ENCODE data around the gene UBASH3B.
"Not testable (repeated sequence)": the region's sequence is repeated elsewhere in the genome, so short reads cannot be mapped to it uniquely, and the experiment has no call there.

Gene UBASH3B

DNA sequence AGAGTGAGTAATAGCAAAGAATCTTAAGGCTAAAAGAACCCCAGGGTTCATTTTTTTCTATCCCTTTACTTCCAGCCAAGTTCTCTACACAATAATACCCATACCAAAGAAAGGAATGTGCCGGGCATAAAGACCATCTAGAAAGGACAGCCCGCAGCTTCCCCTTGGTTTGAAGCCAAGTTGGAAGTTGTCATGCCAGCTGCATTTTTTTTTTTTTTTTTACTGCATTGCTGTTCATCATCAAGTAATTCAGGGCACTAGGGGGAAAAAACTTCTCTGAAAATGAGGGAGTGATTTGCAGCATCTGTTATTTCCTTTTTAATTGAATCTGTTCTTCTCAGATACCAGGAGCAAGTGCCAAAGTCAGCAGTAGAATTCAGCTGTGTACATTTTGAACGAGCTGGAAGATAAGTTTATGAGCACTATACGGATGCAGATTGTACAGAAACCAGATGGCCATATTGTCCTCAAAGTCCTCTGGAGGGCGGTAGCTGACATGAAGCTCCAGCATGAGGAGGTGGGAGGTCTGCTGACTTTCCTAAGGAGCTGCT is 56.4 kb downstream of the UBASH3B start:
- DNase-seq: no peak

DNA sequence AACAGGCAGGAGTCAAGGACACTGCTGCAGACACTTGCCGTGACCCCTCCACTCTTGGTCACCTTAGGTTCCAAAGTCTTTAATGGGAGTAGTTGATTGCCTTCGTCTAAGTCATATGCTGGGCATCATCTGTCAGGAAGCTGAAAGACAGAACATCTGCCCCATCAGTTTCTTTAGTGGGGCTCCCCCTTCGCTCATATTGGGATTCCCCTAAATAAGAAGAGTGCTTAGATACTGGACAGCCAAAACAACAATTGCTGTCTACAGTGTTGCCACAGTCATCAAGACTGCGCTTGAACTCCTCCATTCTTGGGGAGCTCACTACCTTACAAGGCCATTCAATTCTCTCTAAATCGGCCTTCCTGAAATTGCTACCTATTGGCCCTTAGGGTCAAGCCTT is 58.5 kb downstream of the UBASH3B start:
- DNase-seq: no peak

DNA sequence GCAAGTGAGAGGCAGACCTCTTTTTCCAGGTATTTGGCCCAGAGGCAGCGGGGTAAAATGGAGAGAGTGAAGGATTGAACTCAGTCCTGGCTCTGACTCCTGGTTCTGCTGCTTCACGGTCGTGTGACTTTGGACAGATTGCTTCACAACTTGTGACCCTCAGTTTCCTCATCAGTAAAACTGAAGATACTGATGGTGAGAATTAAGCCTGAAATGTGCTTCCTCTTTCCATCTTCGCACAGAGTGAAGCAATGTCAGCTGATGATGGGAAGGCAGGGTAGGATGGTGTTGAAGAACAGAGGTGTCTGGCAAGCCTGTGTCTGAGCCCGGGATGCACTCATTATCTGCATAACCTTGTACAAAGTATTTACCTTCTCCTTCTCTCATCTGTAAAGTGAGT is 59.0 kb downstream of the UBASH3B start:
- no peak for DNase-seq

DNA sequence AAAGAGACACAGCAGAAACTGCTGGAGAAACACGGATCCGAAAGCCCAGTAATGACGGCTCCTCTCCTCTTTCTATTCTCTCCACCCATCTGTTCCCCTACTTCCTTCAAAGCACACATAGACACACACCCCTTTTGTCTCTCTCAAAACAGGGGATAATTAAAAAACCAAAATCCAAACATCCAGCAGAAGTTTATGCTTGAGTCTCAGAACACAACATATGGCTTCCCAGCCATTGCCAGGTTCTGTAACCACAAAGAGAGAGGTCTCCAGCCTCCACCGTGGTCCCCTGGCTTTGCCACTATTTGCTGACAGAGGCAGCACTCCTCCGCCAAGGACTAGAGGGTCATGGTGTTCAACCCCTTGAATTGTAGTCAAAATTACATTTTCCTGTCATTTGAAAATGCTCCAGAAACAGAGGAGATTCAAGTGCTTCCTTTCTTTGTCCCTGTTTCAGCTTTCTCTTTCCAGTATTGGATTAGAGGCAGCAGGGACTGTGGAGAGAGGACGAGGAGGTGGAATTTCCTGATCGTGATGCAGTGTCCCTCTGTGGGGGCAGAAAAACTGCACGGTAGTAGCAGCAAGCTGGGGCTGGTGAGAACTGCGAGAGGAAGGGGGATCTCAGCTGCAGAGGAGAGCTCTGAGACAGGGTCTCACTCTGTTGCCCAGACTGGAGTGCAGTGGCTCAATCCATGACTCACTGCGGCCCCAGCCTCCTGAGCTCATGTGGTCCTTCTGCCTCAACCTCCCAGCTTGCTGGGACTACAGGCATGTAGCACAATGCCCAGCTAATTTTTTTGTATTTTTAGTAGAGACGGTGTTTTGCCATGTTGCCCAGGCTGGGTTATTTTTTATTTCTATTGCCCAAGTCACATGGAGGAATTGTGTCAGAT is 60.3 kb downstream of the UBASH3B start:
- no peak for DNase-seq

DNA sequence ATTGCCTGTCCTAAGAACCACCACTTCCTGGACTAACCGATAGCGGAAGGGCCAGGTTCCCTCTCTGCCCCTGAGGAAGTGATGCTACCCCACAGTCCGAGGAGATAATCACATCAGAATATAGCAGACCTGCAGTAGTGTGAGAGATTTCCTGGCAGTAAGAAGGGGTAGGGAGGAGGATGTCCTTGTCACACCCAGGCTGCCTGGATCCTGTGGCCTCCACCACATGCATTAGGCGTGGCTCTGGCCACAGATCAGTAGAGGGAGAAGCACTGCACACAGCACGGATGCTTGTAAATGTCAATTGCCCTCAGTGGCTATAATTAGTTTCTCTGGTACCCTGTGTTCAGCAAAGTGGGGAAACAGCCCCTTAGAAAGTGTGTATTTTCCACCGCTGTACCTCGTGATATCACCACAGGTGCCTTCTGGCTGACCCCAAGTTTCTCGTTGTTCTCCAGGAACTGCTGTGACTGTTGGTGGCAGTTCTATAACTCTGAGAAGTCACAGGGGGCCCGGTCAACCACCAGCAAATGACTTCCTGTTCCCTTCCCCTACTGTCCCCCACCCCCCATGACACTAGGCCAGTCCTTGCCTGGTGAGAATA is 61.8 kb downstream of the UBASH3B start:
- DNase-seq: no peak

DNA sequence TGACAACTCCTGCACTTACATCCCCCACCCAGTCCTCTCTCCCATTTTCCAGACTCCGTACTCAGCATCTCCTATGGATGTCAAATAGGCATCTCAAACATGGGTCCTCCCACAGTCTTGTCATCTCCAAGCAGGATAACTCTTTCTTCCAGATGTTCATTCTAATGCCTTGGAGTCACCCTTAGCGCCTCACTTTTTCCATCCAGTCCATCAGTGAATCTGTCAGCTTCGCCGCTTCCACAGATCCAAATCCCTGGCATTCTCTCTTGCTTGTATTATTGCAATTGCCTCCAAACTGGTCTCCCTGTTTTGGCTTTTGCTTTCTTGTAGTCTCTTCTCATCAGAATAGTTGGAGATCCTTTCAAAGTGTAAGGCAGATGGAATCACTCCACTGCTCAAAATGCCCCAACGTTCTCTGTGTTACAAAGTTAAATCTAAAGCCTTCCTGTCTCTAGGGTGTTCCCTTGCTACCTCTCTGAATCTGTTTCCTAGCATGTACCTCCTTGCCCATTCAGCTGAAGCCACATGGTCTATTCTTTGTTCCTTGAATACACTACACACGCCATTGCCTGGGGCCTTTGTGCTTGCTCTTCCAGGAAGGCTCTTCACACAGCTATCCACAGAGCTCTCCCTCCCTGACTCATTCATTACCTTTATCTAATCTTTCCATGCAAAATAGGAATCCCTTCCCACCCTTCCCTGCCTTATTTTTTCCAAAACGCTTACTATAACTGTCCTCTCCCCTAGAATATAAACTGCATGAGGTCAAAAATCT is 64.8 kb downstream of the UBASH3B start:
- DNase-seq: no peak

DNA sequence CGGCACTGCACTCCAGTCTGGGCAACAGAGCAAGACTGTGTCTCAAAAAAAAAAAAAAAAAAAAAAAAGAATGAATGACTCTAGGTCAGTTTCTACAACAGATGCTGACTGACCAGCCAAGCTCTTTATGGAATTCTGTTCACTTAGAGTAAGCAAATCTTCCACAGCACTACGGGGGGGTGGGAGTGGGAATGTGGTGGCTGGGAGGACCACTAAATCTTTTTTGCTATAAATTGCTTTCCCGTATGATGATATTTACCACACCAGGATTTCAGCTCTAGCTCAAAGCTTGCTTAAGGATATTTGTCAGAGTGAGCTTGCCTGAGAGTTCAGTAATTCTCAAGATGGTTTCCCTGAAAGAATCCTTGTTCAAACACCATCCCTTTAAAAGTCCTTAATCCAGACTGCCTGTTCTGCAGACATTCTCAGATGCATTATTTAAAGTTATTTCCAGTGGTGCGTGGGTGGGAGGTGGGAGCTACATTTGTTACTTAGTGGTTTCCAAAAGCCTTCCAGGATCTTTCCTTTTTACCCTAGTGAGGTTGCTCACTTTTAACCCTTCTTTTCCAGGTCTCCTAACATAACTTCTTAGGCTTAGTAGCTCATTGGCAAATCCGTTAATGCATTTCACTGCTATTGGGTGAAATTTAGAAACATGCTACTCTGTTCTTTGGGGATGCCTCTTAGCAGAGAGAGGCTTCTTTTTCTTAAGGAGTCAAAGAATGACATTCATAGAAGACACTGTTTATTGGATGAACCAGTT is 65.9 kb downstream of the UBASH3B start:
- no peak for DNase-seq

DNA sequence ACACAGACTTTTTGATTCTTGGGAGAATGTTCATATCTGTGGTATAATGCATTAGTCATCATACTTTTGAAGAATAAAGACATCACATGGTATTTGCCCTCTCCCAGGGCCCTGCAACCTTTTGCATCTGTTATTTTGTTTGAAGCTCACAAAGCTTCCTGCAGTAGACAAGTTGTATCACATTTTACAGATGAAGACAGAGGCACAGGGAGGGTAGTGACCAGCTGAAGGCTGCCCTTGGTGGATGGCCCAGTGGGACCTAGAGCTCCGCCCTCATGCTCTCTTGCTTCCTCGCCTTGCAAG is 66.4 kb downstream of the UBASH3B start:
- DNase-seq: no peak

DNA sequence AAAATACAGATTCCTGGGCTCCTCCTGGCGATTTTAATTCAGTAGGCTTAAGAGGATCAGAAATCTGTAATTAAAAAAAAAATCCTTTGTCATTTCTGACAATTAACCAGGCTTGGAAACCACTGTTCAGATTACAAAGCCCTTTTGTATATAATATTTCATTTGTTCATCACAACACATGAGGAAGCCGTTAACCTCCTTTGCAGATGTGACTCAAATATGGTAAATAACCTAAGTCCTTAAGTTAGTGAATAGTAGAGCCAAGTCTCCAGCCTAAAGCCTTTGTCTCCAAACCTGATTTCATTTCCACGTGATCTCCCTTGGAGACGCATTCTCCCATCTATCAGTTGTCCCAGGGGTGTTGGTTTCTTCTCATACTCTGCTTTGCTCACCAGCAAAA is 67.6 kb downstream of the UBASH3B start:
- DNase-seq: no peak

DNA sequence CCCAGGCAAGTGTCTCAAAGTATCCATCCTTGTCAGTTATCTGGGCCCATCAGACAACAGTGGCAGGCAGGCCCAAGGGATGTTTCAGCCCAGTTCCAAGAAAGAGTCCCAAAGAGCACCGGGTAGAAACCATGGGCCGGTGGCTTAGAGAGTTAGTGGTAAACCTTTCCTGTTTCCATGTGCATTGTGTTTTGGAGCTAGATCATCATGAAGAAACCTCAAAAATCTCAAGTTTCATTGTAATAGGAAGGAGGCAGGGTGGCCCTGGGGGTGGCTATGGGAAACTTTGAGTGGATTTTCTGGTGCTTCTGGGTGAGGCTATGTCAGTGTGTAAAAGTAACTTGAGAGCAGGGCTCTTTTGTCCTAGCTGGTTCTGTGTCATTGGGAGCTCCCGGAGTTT is 68.1 kb downstream of the UBASH3B start:
- no peak for DNase-seq

DNA sequence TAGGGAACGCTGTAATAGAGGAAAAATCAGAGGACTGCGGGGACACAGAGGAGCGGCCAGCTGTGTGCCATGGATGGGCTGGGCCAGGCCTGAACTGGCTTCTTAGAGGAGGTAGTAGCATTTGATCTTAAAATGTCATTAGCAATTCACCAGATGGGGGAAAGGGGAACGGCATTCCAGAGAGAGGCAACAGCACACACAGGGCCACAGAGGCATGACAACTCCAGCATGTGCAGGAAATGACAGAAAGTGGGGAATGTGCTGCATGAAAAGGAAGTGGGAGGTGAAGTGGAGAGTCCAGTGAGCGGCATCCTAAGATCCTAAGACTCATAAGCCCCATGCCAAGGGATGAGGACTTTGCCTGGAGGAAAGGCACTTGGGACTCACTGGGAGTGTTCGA is 69.0 kb downstream of the UBASH3B start:
- no peak for DNase-seq

DNA sequence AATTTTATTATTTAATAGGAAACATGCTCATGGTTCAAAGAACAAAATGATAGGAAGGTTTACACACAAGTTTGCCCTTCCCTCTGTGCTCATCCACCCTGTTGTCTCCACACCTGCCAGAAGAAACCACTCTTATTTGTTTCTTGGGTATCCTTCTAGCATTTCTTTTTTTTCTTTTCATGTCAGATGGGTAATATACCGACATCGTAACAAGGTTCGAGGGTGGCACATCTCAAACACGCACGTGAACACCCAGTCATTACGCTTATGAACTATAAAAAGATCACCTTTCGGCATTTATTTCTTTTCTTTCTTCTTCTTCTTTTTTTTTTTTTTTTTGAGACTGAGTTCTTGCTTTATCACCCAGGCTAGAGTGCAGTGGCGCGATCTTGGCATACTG is 70.5 kb downstream of the UBASH3B start:
- DNase-seq: no peak

DNA sequence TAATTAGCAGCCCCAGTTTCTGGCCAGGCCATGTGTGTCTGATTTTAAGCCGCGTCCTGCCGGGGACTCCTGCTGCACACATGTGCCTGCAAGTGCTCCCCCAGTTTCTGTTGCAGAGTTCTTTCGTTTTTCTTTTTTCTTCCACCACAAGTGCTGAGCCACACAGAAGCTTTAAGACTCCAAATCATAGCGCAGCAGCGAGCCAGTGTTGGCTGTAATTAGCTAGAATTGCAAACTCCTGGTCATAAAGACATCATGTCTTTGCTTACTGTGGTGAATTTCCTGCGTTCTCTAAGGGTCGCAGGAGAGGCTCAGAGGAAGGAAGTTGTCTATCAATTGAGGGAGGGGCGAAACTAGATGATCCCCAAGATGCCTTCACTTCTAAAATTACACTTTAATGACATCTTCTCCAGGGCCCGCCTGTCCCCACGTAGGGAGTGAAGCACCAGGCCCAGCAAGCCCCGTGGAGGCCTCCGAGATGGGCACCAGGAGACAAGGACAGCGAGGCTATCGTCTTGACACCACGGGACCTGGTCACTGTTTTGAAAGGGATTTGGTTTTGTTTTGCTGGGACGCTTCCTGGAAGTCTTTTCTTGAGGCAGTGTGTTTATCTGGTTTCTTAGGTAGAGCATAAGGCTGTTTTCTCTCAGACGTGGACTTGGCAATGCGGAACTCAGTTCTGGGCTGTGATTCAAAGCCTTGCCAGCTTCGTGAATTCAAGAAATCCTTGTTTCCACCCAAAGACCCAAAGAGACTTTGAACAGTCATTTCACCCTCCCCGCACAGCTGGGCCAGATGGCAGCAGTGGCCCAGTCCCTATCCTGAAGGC is 71.8 kb downstream of the UBASH3B start:
- no peak for DNase-seq

DNA sequence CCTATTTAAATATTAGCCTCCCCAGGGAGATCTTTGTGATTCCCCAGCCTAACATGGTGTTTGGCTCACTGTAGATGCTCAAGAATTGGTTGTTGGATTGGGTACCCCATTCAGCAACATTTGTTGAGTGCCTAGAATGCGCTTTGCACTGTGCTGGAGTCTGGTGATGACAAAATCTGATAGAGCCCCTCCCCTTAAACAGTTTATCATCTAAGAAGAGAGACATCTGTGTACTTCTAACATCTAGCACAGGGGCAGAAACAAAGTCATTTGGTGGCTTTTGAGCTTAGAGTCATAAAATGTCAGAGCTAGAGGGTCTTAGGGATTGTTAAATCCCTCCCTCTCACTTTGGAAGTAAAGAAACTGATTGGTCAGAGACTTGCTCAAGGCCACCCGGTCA is 73.0 kb downstream of the UBASH3B start:
- no peak for DNase-seq

DNA sequence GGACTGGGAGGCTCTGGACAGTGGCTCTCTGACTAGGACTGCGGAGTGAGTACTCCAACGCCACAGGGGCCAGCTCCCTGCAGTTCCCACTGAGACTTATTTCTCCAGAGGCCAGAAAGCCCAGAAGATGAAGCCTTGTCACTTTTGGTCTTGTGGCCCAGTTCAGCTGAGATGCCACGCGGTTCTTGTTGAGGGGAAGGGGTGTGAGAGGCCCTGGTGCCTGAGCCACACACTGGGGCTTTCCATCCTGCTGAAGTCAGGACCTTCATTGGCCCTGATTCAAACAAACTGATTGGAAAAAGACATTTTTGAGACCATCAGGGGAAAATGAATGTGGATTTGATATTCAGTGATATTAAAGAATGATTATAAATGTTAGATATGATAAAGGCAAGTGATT is 73.6 kb downstream of the UBASH3B start:
- DNase-seq: no peak

DNA sequence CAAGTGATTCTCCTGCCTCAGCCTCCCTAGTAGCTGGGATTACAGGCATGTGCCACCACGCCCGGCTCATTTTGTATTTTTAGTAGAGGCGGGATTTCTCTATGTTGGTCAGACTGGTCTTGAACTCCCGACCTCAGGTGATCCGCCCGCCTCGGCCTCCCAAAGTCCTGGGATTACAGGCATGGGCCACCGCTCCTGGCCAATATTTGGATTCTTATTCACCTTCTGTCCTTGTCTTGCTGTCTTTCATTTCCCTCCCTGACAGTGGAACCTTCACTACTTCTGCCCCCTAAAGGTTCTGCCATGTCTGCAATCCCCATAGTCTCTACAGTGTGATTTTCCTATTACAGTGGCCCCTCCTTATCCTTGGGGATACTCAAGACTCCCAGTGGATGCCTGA is 75.2 kb downstream of the UBASH3B start:
- DNase-seq: not testable (repeated sequence)

DNA sequence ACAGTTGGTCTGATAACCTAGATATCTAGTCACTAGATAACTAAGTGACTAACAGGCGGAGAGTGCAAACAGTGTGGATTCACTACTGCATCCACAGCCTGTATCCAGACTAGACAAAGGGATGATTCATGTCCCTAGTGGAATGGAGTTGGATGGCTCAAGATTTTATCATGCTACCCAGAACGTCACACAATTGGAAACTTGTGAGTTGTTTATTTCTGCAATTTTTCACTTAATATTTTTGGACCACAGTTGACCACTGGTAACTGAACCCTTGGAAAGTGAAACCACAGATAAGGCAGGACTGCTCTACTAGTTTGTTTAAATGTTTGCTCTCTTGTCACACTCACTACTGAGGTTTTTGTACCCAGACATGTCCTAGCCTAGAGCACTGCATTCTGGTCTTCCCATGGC is 76.0 kb downstream of the UBASH3B start:
- DNase-seq: no peak

DNA sequence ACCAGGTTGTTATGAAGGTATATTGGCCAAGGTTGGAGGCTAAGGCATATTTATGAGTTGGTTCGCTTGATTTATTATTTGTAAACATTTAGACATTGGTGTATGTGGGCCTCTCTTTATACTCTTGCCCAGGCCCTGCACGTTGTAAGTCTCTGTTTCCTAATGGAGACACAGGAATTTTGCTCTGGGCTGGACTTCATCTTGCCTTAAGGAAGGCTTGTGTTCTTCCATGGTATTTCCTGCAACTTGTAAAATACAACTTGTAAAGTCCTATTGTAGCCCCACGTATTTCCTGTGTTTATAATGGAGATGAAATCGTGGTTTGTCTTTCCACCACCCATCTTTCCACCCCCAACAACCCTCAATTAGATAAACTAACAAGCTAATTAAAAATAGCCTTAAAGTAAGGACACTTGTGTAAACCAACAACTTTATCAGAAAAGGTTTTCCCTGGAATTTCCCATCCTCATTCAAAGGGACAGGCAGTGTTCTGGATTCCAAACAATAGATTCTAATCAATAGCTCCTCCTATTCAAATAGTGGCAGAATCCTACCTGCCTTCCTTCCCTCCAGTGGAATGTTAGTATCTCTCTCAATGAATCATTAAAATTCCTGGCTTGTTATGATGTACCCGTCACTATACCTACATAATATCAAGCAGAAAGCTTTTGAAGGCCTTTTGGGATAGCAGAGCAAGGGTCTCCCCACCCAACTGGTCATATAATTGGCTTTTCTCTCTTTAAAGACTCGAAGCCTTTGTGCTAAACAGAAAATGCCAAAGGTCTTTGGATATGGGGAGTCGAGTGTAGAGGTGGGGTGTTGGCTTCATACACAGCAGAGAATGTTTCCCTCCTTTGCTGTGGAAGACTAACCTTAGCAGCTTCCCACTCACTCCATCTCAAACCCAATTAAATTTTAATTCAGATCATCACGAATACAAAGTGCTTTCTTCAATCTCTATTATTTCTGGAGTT is 77.1 kb downstream of the UBASH3B start:
- DNase-seq: no peak

DNA sequence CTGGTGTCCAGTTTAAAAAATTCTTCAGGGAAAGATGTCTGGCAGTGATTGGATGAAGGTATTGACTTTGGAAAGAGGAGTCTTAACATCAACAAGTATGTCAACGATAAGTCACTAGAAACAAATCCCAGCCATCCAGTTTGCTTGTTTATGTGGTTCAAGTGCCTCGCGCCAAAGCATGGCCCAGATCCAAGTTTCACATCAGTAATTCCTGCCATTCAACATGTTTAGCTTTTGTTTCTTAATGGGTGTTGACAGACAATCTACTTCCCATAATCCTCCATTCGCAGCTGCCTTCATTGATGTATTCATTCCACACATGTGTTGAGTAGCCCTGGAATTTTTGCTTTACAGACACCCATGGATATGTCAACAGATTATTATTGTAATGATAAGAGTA is 77.8 kb downstream of the UBASH3B start:
- peak; percentile 27 for DNase-seq

DNA sequence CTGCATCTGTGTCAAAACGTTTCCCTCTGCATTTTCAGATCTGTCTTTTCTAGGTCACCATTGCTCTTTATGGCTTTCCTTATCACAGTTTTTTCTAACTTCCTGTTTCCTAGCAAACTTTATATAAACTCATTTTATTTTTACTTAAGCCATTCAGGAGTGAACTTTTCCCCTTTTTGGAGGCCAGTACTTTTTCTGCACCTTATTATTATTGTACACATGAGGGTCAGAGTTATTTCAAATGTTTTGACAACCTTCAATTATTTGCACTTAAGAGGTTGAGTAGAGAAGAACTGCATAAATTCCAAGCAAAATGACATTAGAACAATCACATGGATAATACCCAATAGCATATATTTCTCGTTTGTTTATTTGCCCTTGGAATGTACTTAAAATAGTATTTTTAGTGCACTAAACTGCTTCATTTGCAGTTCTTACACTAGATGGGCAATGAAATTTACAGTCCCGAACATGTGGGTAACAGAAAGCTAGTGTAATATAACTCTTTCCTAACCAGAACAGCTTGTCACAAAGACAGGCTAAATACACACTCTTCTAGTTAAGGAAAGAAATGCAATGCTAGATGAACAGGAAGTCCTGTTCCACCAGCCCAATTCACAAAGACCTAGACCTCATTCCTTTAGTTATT is 79.5 kb downstream of the UBASH3B start:
- DNase-seq: no peak
